HUES6 (cell line): ENCODE measurements around the gene KCTD10.

Experiments
- H3K27ac ChIP-seq: 2 replicates; pipeline ENCODE4 v1.7.0; 2013; ENCODE audit warnings: low read depth, mild to moderate bottlenecking, low read length, inconsistent platforms
- H3K27me3 ChIP-seq: 2 replicates; pipeline ENCODE4 v1.6.1; 2013; ENCODE audit warnings: low read length; ENCODE audit not compliant: control insufficient read depth, insufficient read depth
- H3K36me3 ChIP-seq: 2 replicates; pipeline ENCODE4 v1.6.1; 2013; ENCODE audit warnings: low read length; ENCODE audit not compliant: control insufficient read depth, insufficient read depth
- H3K4me1 ChIP-seq: 2 replicates; pipeline ENCODE4 v1.6.1; 2013; ENCODE audit warnings: low read length; ENCODE audit not compliant: control insufficient read depth, insufficient read depth
- H3K4me3 ChIP-seq: 2 replicates; pipeline ENCODE4 v1.5.1; 2013; ENCODE audit warnings: low read depth, low read length
- H3K9ac ChIP-seq: one replicate; pipeline ENCODE4 v1.6.1; 2013; ENCODE audit warnings: mild to moderate bottlenecking, low read length
- H3K9me3 ChIP-seq: 2 replicates; pipeline ENCODE4 v1.6.1; 2013; ENCODE audit warnings: low read depth, low read length; ENCODE audit not compliant: control insufficient read depth, insufficient read depth

KCTD10 gene

GRCh38 chr12:109513051-109513450 lies 36.0 kb upstream of the KCTD10 start:
- Histone ChIP-seq H3K27ac (no peak overlapping the region), H3K4me1 (no peaks in the 10 kb centered on the region), H3K27me3 (no peaks in the 10 kb centered on the region), H3K4me3 (no peak overlapping the region), H3K9ac (no peak overlapping the region), H3K9me3 (no peaks in the 10 kb centered on the region), H3K36me3 (peaks cover 66% of the 10 kb centered on the region)

- Histone ChIP-seq H3K9ac (no peak overlapping the region), H3K27me3 (no peaks in the 10 kb centered on the region), H3K4me1 (no peaks in the 10 kb centered on the region), H3K9me3 (no peaks in the 10 kb centered on the region), H3K27ac (no peak overlapping the region), H3K4me3 (no peak overlapping the region), H3K36me3 (peaks cover 66% of the 10 kb centered on the region)
These were observed 35.5 kb upstream of the KCTD10 start for GRCh38 chr12:109512608-109513007.

- Histone ChIP-seq H3K27ac (no peak overlapping the region), H3K4me3 (no peak overlapping the region), H3K36me3 (peaks cover 74% of the 10 kb centered on the region), H3K27me3 (no peaks in the 10 kb centered on the region), H3K4me1 (no peaks in the 10 kb centered on the region), H3K9me3 (no peaks in the 10 kb centered on the region), H3K9ac (no peak overlapping the region)
These were observed 33.1 kb upstream of the KCTD10 start for GRCh38 chr12:109510196-109510595.

- H3K27me3 ChIP-seq: no peaks in the 10 kb centered on the region
- no peaks in the 10 kb centered on the region for H3K9me3 ChIP-seq
- peaks cover 83% of the 10 kb centered on the region for H3K36me3 ChIP-seq
These were observed 27.0 kb upstream of the KCTD10 start for GRCh38 chr12:109504068-109504467.

GRCh38 chr12:109503611-109504010 lies 26.5 kb upstream of the KCTD10 start:
- Histone ChIP-seq H3K27me3 (no peaks in the 10 kb centered on the region), H3K9me3 (no peaks in the 10 kb centered on the region), H3K36me3 (peaks cover 82% of the 10 kb centered on the region), H3K4me1 (no peaks in the 10 kb centered on the region), H3K9ac (no peak overlapping the region), H3K4me3 (no peak overlapping the region), H3K27ac (no peak overlapping the region)

More at GRCh38 chr12:109504068-109504467, 27.0 kb upstream of the KCTD10 start:
- Histone ChIP-seq H3K4me1 (no peaks in the 10 kb centered on the region), H3K4me3 (no peak overlapping the region), H3K27ac (no peak overlapping the region), H3K9ac (no peak overlapping the region)

- Histone ChIP-seq H3K27me3 (no peaks in the 10 kb centered on the region), H3K9me3 (no peaks in the 10 kb centered on the region), H3K36me3 (peaks cover 81% of the 10 kb centered on the region), H3K4me3 (no peak overlapping the region), H3K9ac (no peak overlapping the region), H3K4me1 (no peaks in the 10 kb centered on the region), H3K27ac (no peak overlapping the region)
These were observed 25.2 kb upstream of the KCTD10 start for GRCh38 chr12:109502332-109502731.

GRCh38 chr12:109501299-109501698 lies 24.2 kb upstream of the KCTD10 start:
- no peak overlapping the region for H3K4me3 ChIP-seq
- H3K9me3 ChIP-seq: no peaks in the 10 kb centered on the region
- no peaks in the 10 kb centered on the region for H3K27me3 ChIP-seq
- no peaks in the 10 kb centered on the region for H3K4me1 ChIP-seq
- H3K27ac ChIP-seq: no peak overlapping the region
- no peak overlapping the region for H3K9ac ChIP-seq
- H3K36me3 ChIP-seq: peaks cover 76% of the 10 kb centered on the region

GRCh38 chr12:109500406-109501185 lies 23.5 kb upstream of the KCTD10 start:
- Histone ChIP-seq H3K27ac (no peak overlapping the region), H3K4me3 (no peak overlapping the region), H3K9ac (no peak overlapping the region), H3K4me1 (no peaks in the 10 kb centered on the region), H3K27me3 (no peaks in the 10 kb centered on the region), H3K9me3 (peaks cover 3% of the 10 kb centered on the region; the same call in 1 of the 2 replicates), H3K36me3 (peaks cover 76% of the 10 kb centered on the region)

GRCh38 chr12:109497675-109498074 lies 20.6 kb upstream of the KCTD10 start:
- Histone ChIP-seq H3K9me3 (peaks cover 5% of the 10 kb centered on the region; the same call in 1 of the 2 replicates), H3K27ac (no peak overlapping the region), H3K9ac (no peak overlapping the region), H3K4me3 (no peak overlapping the region), H3K27me3 (no peaks in the 10 kb centered on the region), H3K4me1 (no peaks in the 10 kb centered on the region), H3K36me3 (peaks cover 66% of the 10 kb centered on the region)

GRCh38 chr12:109496306-109496705 lies 19.2 kb upstream of the KCTD10 start:
- Histone ChIP-seq H3K4me3 (no peak overlapping the region), H3K27me3 (no peaks in the 10 kb centered on the region), H3K9ac (no peak overlapping the region), H3K4me1 (no peaks in the 10 kb centered on the region), H3K27ac (no peak overlapping the region), H3K36me3 (peaks cover 68% of the 10 kb centered on the region), H3K9me3 (peaks cover 5% of the 10 kb centered on the region; the same call in 1 of the 2 replicates)

GRCh38 chr12:109495012-109495411 lies 17.9 kb upstream of the KCTD10 start:
- Histone ChIP-seq H3K4me1 (no peaks in the 10 kb centered on the region), H3K27me3 (no peaks in the 10 kb centered on the region), H3K9me3 (peaks cover 5% of the 10 kb centered on the region; the same call in 1 of the 2 replicates), H3K27ac (no peak overlapping the region), H3K36me3 (peaks cover 67% of the 10 kb centered on the region), H3K9ac (no peak overlapping the region), H3K4me3 (no peak overlapping the region)
